H1 (cell line): ENCODE results near the gene MSANTD2. TPM values are rescaled to one million over a fixed set of nuclear protein-coding genes. Genes with fewer than 3 reads are reported as not detected.

Experiments used
- CTCF ChIA-PET: fragments of 300-600 bp; sonication (Branson Sonifier 250); formaldehyde crosslinking; loops from one replicate; lab custom pipeline; 2021; ENCODE audit not compliant: partially characterized antibody; lab: Charles Lee
- POLR2A ChIA-PET: fragments of 300-600 bp; sonication (Branson Sonifier 250); formaldehyde crosslinking; loops from one replicate; lab custom pipeline; 2021; ENCODE audit warnings: inconsistent platforms; ENCODE audit not compliant: partially characterized antibody; lab: Charles Lee
- DNase-seq, 2 experiments: peaks; one replicate each; pipeline versions ENCODE4 v3.0.0 to v3.0.0-alpha.2; 2010 to 2022; ENCODE audit warnings: low spot score in 2 of 2, low read depth in 1 of 2, mixed read lengths in 1 of 2
- FAIRE-seq: peaks from 2 replicates; lab custom pipeline; 2011; peaks lifted over from hg19 to GRCh38; lab: Jason Lieb, UNC
- H2AFZ ChIP-seq: 2 replicates; pipeline ENCODE4 v1.8.1; 2012; ENCODE audit warnings: low read length, inconsistent platforms
- H2AK5ac ChIP-seq: 2 replicates; pipeline ENCODE4 v1.6.1; 2013; ENCODE audit warnings: low read depth, low read length
- H2BK120ac ChIP-seq: replicated peaks from 2 replicates; pipeline ENCODE3; 2013; ENCODE audit warnings: low read depth, low read length, inconsistent platforms
- H2BK12ac ChIP-seq: 2 replicates; pipeline ENCODE4 v1.6.1; 2013; ENCODE audit warnings: low read depth, low read length
- H2BK15ac ChIP-seq: 2 replicates; pipeline ENCODE4 v1.6.1; 2013; ENCODE audit warnings: low read length
- H2BK20ac ChIP-seq: 2 replicates; pipeline ENCODE4 v1.6.1; 2013; ENCODE audit warnings: low read length
- H2BK5ac ChIP-seq: 2 replicates; pipeline ENCODE4 v1.6.1; 2013; ENCODE audit warnings: low read depth, low read length
- H3K14ac ChIP-seq: 2 replicates; pipeline ENCODE4 v1.6.1; 2013; ENCODE audit warnings: inconsistent platforms; ENCODE audit not compliant: insufficient read length
- H3K18ac ChIP-seq: 2 replicates; pipeline ENCODE4 v1.6.1; 2013; ENCODE audit warnings: low read length; ENCODE audit errors: extremely low read depth
- H3K23ac ChIP-seq: 2 replicates; pipeline ENCODE4 v1.6.1; 2013; ENCODE audit warnings: inconsistent platforms; ENCODE audit not compliant: insufficient read length
- H3K23me2 ChIP-seq: 2 replicates; pipeline ENCODE4 v1.6.1; 2013; ENCODE audit warnings: low read depth, low read length
- H3K27ac ChIP-seq: 2 replicates; pipeline ENCODE4 v1.6.1; 2011; ENCODE audit warnings: low read depth, low read length, inconsistent platforms
- H3K27me3 ChIP-seq, 4 experiments: replicated peaks in 1 of 4; 1 replicate in 1 of 4; 2 replicates in 3 of 4; pipeline versions ENCODE4 v1.6.1 to v1.8.1; 2011 to 2013; ENCODE audit warnings: low read length in 3 of 4, mild to moderate bottlenecking in 3 of 4, inconsistent platforms in 2 of 4, mixed read lengths in 2 of 4, moderate library complexity in 1 of 4; ENCODE audit not compliant: control insufficient read depth in 3 of 4, insufficient read depth in 3 of 4; ENCODE audit errors: extremely low read depth in 1 of 4
- H3K36me3 ChIP-seq, 4 experiments: 2 replicates each; pipeline versions ENCODE4 v1.6.1 to v1.8.1; 2011 to 2013; ENCODE audit warnings: mild to moderate bottlenecking in 4 of 4, low read length in 3 of 4, moderate library complexity in 2 of 4, control low read depth in 1 of 4, inconsistent platforms in 1 of 4; ENCODE audit not compliant: insufficient read depth in 4 of 4, control insufficient read depth in 2 of 4
- H3K4ac ChIP-seq: replicated peaks from 2 replicates; pipeline ENCODE3; 2013; ENCODE audit warnings: low read length, low read depth, mixed read lengths, inconsistent platforms; ENCODE audit not compliant: insufficient read length
- H3K4me1 ChIP-seq, 4 experiments: replicated peaks in 1 of 4; 1 replicate in 1 of 4; 2 replicates in 3 of 4; pipeline versions ENCODE4 v1.6.1 to v1.8.1; 2011 to 2013; ENCODE audit warnings: low read length in 3 of 4, inconsistent platforms in 2 of 4, mixed read lengths in 1 of 4; ENCODE audit not compliant: insufficient read depth in 4 of 4, control insufficient read depth in 3 of 4
- H3K4me2 ChIP-seq, 2 experiments: 2 replicates each; pipeline versions ENCODE4 v1.6.1 to v1.8.1; 2011 to 2013; ENCODE audit warnings: low read depth in 2 of 2, low read length in 2 of 2, control low read depth in 1 of 2, inconsistent platforms in 1 of 2, mild to moderate bottlenecking in 1 of 2; ENCODE audit not compliant: insufficient read depth in 1 of 2
- H3K4me3 ChIP-seq, 4 experiments: fragments of 200-600, 300-600 bp in 1 of 4; sonication (generic), shearing (Covaris generic), sonication (Bioruptor Twin) in 1 of 4; 2 replicates each; pipeline versions ENCODE4 v1.5.1 to v1.8.1; 2011 to 2016; ENCODE audit warnings: low read length in 4 of 4, low read depth in 3 of 4, control low read depth in 2 of 4, inconsistent platforms in 2 of 4, mild to moderate bottlenecking in 2 of 4, mixed read lengths in 1 of 4, moderate library complexity in 1 of 4; ENCODE audit not compliant: insufficient read depth in 2 of 4; ENCODE audit errors: extremely low read depth in 1 of 4
- H3K56ac ChIP-seq: replicated peaks from 2 replicates; pipeline ENCODE3; 2013; ENCODE audit warnings: low read depth, mild to moderate bottlenecking, mixed read lengths, low read length, inconsistent platforms; ENCODE audit not compliant: insufficient read length
- H3K79me1 ChIP-seq: 2 replicates; pipeline ENCODE4 v1.6.1; 2013; ENCODE audit warnings: low read depth, low read length, control low read depth
- H3K79me2 ChIP-seq, 2 experiments: 2 replicates each; pipeline versions ENCODE4 v1.6.1 to v1.8.1; 2012 to 2013; ENCODE audit warnings: low read length in 2 of 2, mild to moderate bottlenecking in 2 of 2, inconsistent platforms in 1 of 2; ENCODE audit not compliant: insufficient read depth in 2 of 2, control insufficient read depth in 1 of 2
- H3K9ac ChIP-seq, 4 experiments: replicated peaks in 1 of 4; 1 replicate in 1 of 4; 2 replicates in 3 of 4; pipeline versions ENCODE4 v1.6.1 to v1.8.1; 2011 to 2013; ENCODE audit warnings: low read depth in 3 of 4, low read length in 3 of 4, control low read depth in 2 of 4, mild to moderate bottlenecking in 2 of 4, moderate library complexity in 2 of 4, inconsistent platforms in 1 of 4; ENCODE audit errors: extremely low read depth in 1 of 4
- H3K9me3 ChIP-seq, 2 experiments: 2 replicates each; pipeline versions ENCODE4 v1.6.1 to v1.8.1; 2012 to 2013; ENCODE audit warnings: mild to moderate bottlenecking in 2 of 2, moderate library complexity in 2 of 2, control low read depth in 1 of 2, inconsistent platforms in 1 of 2, low read depth in 1 of 2, low read length in 1 of 2, mixed read lengths in 1 of 2; ENCODE audit not compliant: insufficient read depth in 2 of 2
- H4K20me1 ChIP-seq, 2 experiments: replicated peaks in 1 of 2; 2 replicates each; pipeline versions ENCODE3 to v1.8.1; 2011 to 2013; ENCODE audit warnings: inconsistent platforms in 2 of 2, low read length in 2 of 2, mild to moderate bottlenecking in 1 of 2; ENCODE audit not compliant: insufficient read depth in 2 of 2, control insufficient read depth in 1 of 2
- H4K5ac ChIP-seq: 2 replicates; pipeline ENCODE4 v1.6.1; 2013; ENCODE audit warnings: low read length, low read depth, mixed read lengths, inconsistent platforms; ENCODE audit not compliant: insufficient read length
- H4K8ac ChIP-seq: 2 replicates; pipeline ENCODE4 v1.8.0; 2013; ENCODE audit warnings: mild to moderate bottlenecking, moderate library complexity, low read length, inconsistent platforms; ENCODE audit not compliant: insufficient read depth; ENCODE audit errors: extremely low read depth
- H4K91ac ChIP-seq: replicated peaks from 2 replicates; pipeline ENCODE3; 2013; ENCODE audit warnings: low read length, mixed read lengths, inconsistent platforms; ENCODE audit not compliant: insufficient read length
- ATF3 ChIP-seq: IDR thresholded peaks from 2 replicates; pipeline ENCODE4 v1.6.1; 2011; ENCODE audit warnings: low read depth, mild to moderate bottlenecking, low read length; ENCODE audit not compliant: insufficient read depth
- CHD2 ChIP-seq: IDR thresholded peaks from 2 replicates; pipeline ENCODE4 v1.6.1; 2012; ENCODE audit warnings: low read length, improper control_type of control experiment
- EGR1 ChIP-seq: IDR thresholded peaks from 2 replicates; pipeline ENCODE4 v1.6.1; 2011; ENCODE audit warnings: low read depth, low read length, borderline replicate concordance
- EP300 ChIP-seq, 2 experiments: IDR thresholded peaks; 1 replicate in 1 of 2; 2 replicates in 1 of 2; pipeline ENCODE4 v1.6.1; 2011 to 2012; ENCODE audit warnings: low read depth in 2 of 2, low read length in 2 of 2, mild to moderate bottlenecking in 2 of 2, borderline replicate concordance in 1 of 2, inconsistent platforms in 1 of 2, moderate library complexity in 1 of 2
- FOSL1 ChIP-seq: IDR thresholded peaks from 2 replicates; pipeline ENCODE4 v1.6.1; 2011; ENCODE audit warnings: mild to moderate bottlenecking, low read depth, low read length, moderate library complexity; ENCODE audit not compliant: insufficient read depth
- HDAC2 ChIP-seq, 2 experiments: fragments of 300-600 bp in 1 of 2; sonication (generic) in 1 of 2; IDR thresholded peaks; 2 replicates each; pipeline ENCODE4 v1.6.1; 2011 to 2012; ENCODE audit warnings: low read depth in 2 of 2, low read length in 2 of 2, mild to moderate bottlenecking in 2 of 2, moderate library complexity in 2 of 2, borderline replicate concordance in 1 of 2, inconsistent platforms in 1 of 2
- JUN ChIP-seq: IDR thresholded peaks from 2 replicates; pipeline ENCODE4 v1.6.1; 2011; ENCODE audit warnings: low read depth, mild to moderate bottlenecking, improper control_type of control experiment, low read length
- NRF1 ChIP-seq: IDR thresholded peaks from 2 replicates; pipeline ENCODE4 v1.6.1; 2011; ENCODE audit warnings: mild to moderate bottlenecking, low read depth, low read length, improper control_type of control experiment
- RAD21 ChIP-seq, 2 experiments: IDR thresholded peaks in 1 of 2; conservative IDR thresholded peaks in 1 of 2; 2 replicates each; pipeline ENCODE4 v1.6.1; 2011; ENCODE audit warnings: low read depth in 2 of 2, low read length in 2 of 2, improper control_type of control experiment in 1 of 2, inconsistent platforms in 1 of 2, mild to moderate bottlenecking in 1 of 2, moderate library complexity in 1 of 2
- SIRT6 ChIP-seq: IDR thresholded peaks from one replicate; pipeline ENCODE4 v1.7.1; 2012; ENCODE audit warnings: low read length, inconsistent platforms
- SIX5 ChIP-seq: IDR thresholded peaks from 2 replicates; pipeline ENCODE4 v1.6.1; 2011; ENCODE audit warnings: mild to moderate bottlenecking, low read depth, low read length
- SP1 ChIP-seq: IDR thresholded peaks from 2 replicates; pipeline ENCODE4 v1.6.1; 2011; ENCODE audit warnings: low read depth, low read length
- SP2 ChIP-seq: IDR thresholded peaks from 2 replicates; pipeline ENCODE4 v1.6.1; 2012; ENCODE audit warnings: mild to moderate bottlenecking, low read length, inconsistent platforms
- WGBS, 2 experiments: shearing (Covaris generic) in 1 of 2; methylation state at CpG; one replicate each; pipeline versions ENCODE4 v1.1.6 to v1.1.7; 2013 to 2015; ENCODE audit warnings: low lambda C conversion rate in 2 of 2, mixed read lengths in 2 of 2, inconsistent platforms in 1 of 2, low coverage in 1 of 2, missing lambda C conversion rate in 1 of 2; ENCODE audit not compliant: insufficient replicate concordance in 2 of 2, insufficient coverage in 1 of 2, insufficient read length in 1 of 2; ENCODE audit errors: extremely low coverage in 1 of 2, missing lambda C conversion rate in 1 of 2; 5-methylcytosine and 5-hydroxymethylcytosine counted together
- polyA plus RNA-seq, 7 experiments: library from polyadenylated mRNA; depleted of rRNA in 3 of 7; stranded (reverse) in 5 of 7; unstranded in 2 of 7; fragments of >200 nt in 5 of 7; fragments of 200-250 nt in 2 of 7; gene quantifications; 1 replicate in 5 of 7; 2 replicates in 1 of 7; 4 replicates in 1 of 7; pipeline versions ENCODE4 v1.2.1 to v1.2.3, GENCODE V29; 2011 to 2013; ENCODE audit warnings: missing spikeins in 2 of 7, mixed read lengths in 2 of 7
- total RNA-seq: library from RNA; stranded (reverse); fragmentation: NEBNext Ultra II Directional; extraction: Animal tissue kit (Norgen Biotek cat#: 25700); gene quantifications from 2 replicates; pipeline ENCODE4 v1.2.1, GENCODE V29; 2021

Gene MSANTD2
- total and polyA plus RNA-seq, 2 of the 8 experiments (the other 6 are each of a cell fraction or from before 2014, with no cell fraction given), result 8.2 to 15.9 TPM

- no peak overlapping the region for H2BK12ac ChIP-seq
- peaks cover 0 to 13% of the 10 kb centered on the region in 2 experiments for H4K20me1 ChIP-seq
- no peaks in the 10 kb centered on the region for H3K79me2 ChIP-seq
- ChIA-PET POLR2A (interaction anchor here (1.3 kb wide), 1 partner anchor 42 kb away, joined by 4 read pairs; no protein-coding TSS in a partner anchor), CTCF (interaction anchor here (0.9 to 8.3 kb wide), 21 partner anchors 7 to 182 kb away, joined by 3 to 108 read pairs (median 6); partner anchors contain the start of genes MSANTD2 and ROBO3)
- H3K4me2 ChIP-seq, result no peak overlapping the region
- H2BK5ac ChIP-seq, result no peak overlapping the region
- no peak overlapping the region for H3K56ac ChIP-seq
- no peak overlapping the region for H3K27ac ChIP-seq
- 0 out of 2 replicates have a peak overlapping the region, but pooled peaks have one; percentile 54 for H2AFZ ChIP-seq
- no peak overlapping the region for H2BK120ac ChIP-seq
- no peaks in the 10 kb centered on the region for H3K79me1 ChIP-seq
- no peak overlapping the region for H3K4me3 ChIP-seq
- 91% methylated on average over 8 of the region's 8 CpGs; no CpG with 5 or more reads in 1 of the 2 experiments for WGBS, 2 experiments
- DNase-seq (no peak), FAIRE-seq (no peak)
- no peak overlapping the region for H3K14ac ChIP-seq
- H4K91ac ChIP-seq, result no peak overlapping the region
- no peak overlapping the region for H3K4ac ChIP-seq
- peaks cover 0 to 5% (median 0%) of the 10 kb centered on the region in 4 experiments; a peak in 1 of 8 replicates for H3K36me3 ChIP-seq
- peaks cover 2% of the 10 kb centered on the region; the same call in 1 of the 2 replicates for H3K23me2 ChIP-seq
- no peak overlapping the region for H4K5ac ChIP-seq
- no peak overlapping the region for H3K18ac ChIP-seq
- no peak overlapping the region for H2BK15ac ChIP-seq
- no peak overlapping the region for H3K9ac ChIP-seq
- no peaks in the 10 kb centered on the region for H3K9me3 ChIP-seq
- peaks cover 33 to 42% (median 38%) of the 10 kb centered on the region in 4 experiments for H3K27me3 ChIP-seq
- H3K23ac ChIP-seq, result no peak overlapping the region
- H4K8ac ChIP-seq, result no peak overlapping the region
- H2AK5ac ChIP-seq, result no peak overlapping the region
- H2BK20ac ChIP-seq, result no peak overlapping the region
- H3K4me1 ChIP-seq, result peaks cover 0 to 7% (median 3%) of the 10 kb centered on the region in 4 experiments; a peak in 6 of 7 replicates
- TF ChIP-seq ATF3, result no peak
- no peak for TF ChIP-seq SIX5
- no peak for TF ChIP-seq HDAC2 (IDR thresholded peaks at IDR 0.05; ENCODE audit: borderline replicate concordance in 1 of 2, low read depth in 2 of 2, low read length in 2 of 2)
- TF ChIP-seq SIRT6, result no peak
- TF ChIP-seq RAD21 (IDR thresholded peaks at IDR 0.05 in 1 of 2, conservative IDR thresholded peaks at IDR 0.05 in 1 of 2; ENCODE audit: low read depth in 2 of 2, low read length in 2 of 2), result no peak
- no peak for TF ChIP-seq EP300 (IDR thresholded peaks at IDR 0.05; ENCODE audit: borderline replicate concordance in 1 of 2, low read depth in 2 of 2, low read length in 2 of 2)
- TF ChIP-seq FOSL1, result no peak
- no peak for TF ChIP-seq JUN
- no peak for TF ChIP-seq NRF1
- no peak for TF ChIP-seq CHD2
- no peak for TF ChIP-seq SP1
- TF ChIP-seq EGR1, result no peak
- TF ChIP-seq SP2, result no peak
Observed at GRCh38 chr11:124835918-124836317, 35.7 kb upstream of the MSANTD2 start.
